Activated gamma-delta T cell treated with anti-CD3 and anti-CD28 coated beads, Interleukin-2, amount 50 U/mL, for 16 hours (primary cell): ENCODE data around the gene VTN.

Source experiments
- DNase-seq: peaks from one replicate; pipeline ENCODE4 v3.0.0-alpha.2; 2020; ENCODE audit warnings: low read depth

VTN gene

DNA sequence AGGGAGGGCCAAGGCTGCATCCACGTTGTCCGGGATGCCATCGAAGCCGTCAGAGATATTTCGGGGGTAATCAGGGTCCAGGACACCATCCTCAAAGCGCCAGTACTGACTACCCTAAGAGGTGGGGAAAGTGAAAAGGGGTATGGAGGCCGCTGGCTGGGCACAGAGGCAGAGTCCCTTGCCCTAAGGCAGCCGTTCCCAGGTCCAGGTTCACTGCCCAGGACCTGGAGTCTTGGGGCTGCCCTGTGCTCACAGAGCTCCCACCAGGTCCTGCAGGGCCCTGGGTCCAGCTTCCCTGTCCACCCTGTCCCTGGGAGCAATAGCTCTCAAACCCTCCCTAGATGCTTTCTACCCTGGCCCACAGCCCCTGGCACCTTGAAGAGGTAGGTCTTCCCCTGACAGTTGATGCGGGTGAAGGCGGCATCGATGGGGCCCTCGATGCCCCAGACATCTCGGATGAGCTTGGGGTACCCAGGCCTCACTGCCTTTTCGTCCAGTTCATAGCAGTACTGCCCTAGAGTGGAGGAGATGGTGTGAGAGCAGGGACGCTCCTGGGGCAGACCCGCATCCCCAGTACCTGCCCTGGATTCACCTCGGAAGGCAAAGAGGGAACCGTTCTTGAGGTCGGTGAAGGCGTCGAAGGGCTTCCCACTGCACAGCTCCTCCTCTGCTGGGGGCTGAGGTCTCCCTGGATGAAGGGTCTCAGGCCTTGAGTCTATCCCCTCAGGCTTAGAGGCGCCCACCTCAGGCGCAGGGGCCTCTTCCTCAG, 1.0 kb downstream of the VTN start:
- DNase-seq: no peak

DNA sequence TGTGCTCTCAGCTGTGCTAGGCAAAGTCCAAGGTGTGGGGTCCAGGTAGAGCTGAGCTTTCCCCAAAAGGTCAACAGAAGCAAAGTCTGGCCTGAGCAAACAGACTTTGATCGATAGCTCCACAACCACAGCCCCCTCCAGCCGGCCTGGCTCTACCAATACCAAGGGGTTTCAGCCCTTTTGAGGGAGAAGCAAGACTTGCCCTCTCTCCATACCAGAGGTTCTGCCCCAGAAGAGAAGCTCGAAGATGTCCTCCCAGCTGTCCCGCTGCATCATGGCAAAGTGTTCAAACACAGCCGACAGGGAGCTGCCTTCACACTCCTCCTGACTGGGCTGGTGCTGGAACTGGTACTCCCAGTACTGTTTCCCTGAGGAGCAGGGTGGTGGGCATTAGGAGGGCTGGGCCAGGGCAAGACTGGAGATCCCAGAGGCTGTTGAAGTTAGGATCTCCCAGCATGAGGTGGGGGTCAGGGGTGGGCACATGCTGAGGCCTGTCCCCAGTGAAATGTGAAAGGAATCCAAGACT, 1.7 kb downstream of the VTN start:
- no peak for DNase-seq

DNA sequence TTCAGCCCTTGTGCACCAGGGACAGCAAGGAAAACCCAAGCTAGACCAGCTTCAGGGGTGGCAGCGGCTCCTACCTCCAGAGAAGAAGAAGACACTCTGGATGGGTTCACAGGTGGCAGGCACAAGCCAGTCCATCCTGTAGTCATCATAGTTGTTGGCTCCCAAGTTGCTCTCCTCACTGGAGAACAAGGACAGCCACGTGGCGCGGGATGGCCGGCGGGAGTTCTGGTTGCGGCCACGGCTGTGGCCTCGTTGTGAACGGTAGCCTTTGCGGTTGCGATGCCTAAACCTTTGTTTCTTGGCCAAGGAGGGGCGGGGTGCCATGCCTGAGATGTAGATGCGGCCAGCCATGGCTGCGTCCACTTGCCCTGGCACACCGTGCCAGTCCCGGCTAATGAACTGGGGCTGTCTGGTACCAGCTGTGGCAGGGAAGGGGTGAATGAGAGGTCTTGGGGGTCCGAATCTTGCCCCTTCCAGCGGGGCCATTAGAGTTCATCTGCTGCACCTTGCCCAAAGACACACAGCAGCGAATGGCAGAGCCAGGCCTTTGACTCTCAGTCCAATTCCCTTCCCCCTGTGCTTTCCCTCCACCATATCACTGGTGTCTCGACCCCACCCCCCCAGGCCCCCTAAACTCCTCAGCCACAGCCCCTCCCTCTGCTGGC, 2.3 kb downstream of the VTN start:
- no peak for DNase-seq

DNA sequence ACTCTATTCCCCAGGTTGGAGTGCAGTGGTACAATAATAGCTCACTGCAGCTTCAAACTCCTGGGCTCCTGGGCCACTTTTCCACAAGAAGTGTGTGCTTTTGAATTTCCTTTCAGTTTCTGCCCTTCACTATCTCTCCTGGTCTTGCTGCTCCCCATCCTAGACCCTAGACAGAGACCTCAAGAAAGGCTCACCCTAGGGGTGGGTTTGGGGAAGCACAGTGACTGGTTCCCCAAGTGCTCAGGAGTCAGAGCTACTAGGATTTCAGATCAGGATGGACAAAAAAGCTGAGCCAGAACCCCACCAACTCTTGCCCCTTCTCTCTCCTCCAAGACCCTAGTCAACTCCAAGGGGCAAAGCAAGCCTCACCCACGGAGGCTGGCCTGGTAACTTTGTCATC, 3.5 kb downstream of the VTN start:
- DNase-seq: no peak

DNA sequence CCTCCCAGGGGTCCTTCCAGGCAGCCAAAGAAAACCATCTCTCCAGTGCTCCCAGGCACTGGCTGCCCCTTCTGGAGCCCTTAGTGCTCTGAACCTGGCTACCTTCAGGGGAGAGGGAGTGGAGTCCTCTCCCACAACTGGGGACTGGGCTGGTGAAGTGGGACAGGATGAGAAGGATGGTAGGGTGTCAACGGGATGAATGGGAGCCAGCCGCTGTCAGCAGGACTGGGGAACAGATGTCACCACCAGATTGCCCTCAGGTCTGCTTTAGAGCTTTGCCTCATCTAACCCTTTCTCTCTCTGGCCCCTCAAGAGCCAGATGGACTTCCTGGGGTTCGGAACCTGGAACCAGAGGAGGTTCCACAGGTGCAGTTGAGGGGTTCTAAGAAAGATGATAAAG, 4.6 kb downstream of the VTN start:
- no peak for DNase-seq

DNA sequence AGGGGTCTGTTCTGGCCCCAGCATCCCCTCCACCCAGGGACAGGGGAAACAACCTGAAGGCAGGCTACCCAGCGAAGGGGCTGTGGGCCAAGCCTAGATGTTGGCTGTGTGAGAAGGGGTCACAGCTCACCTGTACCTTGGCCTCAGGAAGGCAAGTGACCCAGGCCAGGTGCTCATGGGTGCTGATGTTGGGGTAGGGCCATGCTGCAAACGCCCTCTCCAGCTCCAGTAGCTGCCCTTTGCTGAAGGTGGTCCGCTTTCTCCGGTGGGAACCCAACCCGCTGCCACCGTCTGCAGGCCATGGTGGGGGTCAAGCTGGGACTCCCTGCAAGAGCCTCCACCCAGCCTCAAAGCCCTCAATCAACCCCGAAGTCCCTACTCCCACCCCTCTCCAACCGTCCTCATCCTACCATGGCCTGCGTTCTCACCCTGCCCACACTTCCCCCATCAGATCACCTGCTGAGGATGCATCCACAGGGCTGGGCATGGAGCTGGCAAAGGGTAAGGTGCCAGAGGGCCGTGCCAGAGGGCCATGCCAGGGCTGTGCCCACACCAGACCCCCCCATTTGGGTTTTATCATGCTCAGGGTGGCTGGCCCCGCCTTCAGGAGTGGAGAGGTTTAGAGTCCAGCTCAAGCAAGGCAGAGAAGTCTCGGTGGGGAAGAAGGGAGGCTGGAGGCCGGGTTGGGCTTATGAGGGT, 5.3 kb downstream of the VTN start, which contains the start of gene SEBOX:
TSS of gene SEBOX (minus strand) at position 535 of the 699 bp plus-strand sequence. CDS start at position 487, 48 bp downstream.
- no peak for DNase-seq

DNA sequence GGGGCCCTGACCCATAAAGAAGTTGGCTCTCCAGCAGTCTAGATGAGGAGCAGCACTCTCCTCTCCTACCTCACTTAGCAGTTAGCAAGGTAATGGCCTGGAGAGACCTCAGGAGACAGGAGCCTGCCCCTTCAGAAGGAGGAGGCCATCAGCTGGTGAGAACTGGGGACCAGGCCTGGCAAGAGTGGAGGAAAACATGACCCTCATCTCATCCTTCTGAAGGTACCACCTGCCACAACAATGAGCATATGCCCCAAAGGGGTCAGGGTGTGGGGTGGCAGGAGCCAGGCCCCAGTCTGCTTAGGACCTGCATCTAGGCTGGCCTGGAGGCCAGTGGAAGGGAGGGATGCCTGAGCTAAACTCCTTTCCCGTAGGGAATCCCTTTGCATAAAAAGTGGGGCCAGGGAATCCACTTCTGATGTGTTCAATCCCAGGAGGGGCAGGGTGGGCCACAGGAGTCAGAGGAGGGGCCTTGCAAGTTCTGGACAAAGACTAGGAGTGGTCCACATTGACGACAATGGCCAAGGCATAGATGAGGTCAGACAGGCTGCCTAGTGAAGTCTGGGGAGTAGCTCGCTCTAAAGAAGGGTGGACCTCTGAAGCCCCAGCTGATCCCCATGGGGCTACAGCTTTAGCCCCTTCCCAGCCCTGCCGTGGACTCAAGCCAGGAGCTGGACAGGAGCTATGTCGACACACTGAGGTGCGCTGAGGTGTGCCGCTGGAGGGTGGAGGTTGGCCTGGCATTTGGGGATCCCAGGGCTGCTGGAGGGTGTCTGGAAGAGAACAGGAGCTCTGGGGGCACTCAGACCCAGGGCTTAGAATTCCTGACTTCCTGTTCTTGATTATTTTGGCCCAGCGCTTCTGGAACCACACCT, 6.1 kb downstream of the VTN start:
- no peak for DNase-seq

DNA sequence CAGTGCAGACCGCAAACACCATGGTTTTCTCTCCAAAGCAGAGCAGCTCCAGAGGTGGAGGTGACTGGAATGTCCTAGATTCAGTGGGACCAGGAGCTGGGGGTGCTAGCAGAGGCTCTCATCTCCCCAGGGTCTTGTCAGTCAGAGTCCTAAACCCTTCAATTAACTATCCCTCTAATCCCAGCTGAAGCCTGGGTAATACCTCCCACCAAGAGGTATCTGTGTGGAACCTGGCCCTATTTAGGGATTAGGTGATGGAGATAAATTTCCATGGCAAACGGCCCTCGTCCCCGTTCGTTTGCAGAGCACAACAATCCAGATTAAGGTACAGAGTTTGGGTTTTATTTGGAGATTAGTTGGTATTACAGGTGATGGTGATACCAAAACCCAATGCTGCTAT, 6.9 kb downstream of the VTN start:
- no peak for DNase-seq

DNA sequence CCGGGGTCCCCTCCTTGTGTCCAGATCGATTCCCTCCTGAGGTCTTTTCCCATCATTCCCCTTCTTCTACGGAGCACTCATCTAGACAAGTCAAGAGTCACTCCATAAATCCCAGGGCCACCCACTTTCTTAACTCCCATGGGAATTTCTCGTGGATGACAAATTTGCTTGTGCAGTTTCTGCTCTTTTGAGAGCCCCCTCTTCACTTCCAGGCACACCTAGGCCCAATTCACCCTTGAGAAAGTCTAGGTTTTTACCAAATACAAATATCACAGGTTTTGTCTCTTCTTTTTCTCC, 12.3 kb downstream of the VTN start:
- no peak for DNase-seq

DNA sequence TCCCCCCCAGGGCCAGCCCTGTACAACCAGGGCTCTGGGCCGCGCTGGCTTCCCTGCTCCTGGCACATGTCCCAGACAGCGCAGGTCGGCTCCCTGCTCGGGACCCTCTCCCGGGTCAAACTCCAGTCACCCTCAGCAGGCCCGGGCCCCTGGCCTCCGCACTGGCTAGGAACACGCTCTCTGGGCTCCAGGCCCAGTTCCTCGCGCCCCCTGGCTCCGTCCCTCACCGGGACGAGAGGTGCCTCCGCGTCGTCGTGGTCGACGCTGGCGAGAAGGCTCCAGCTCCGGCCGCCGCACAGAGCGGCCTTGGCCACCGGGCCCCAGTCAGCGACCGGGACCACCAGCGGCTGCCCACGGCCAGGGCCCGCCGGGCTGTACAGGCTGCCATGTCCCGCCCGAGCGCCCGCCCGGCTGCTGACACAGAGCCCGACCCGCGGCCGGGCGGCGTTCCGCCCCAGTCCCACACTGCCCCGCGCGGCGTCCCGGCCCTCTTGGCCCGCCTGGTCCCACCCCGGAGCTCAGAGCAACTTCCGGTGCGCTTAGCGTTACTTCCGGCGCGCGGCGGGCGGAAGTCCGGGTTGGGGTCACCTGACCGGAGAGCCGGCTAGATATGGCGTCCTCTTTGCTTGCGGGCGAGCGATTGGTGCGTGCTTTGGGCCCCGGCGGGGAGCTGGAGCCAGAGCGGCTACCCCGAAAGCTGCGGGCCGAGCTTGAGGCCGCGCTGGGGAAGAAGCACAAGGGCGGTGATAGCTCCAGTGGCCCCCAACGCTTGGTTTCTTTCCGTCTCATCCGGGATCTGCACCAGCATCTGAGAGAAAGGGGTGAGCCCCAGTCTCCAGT, 12.8 kb downstream of the VTN start, which contains the start of gene POLDIP2:
TSS of gene POLDIP2 (minus strand) at position 467 of the 840 bp plus-strand sequence. CDS start at position 388, 79 bp downstream.
- DNase-seq: peak; percentile 95

DNA sequence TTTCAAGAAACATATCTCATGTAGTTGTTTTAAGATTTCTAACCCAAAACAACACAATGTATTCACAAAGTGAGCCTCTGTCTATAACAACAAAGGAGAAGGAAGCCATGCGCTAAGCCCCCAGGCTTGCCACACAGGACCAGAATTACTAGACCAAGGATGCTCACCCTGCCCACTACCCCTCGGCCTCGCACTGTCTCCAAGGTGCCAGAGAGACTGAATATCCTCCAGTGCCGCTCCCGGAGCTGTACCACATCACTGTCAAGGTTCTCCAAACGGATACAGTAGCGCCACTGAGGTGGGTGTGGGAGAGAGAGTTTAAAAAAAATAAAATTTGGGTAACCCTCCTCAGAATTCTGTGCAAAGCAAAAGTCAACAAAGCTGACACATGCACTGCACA, 19.8 kb downstream of the VTN start:
- DNase-seq: no peak

DNA sequence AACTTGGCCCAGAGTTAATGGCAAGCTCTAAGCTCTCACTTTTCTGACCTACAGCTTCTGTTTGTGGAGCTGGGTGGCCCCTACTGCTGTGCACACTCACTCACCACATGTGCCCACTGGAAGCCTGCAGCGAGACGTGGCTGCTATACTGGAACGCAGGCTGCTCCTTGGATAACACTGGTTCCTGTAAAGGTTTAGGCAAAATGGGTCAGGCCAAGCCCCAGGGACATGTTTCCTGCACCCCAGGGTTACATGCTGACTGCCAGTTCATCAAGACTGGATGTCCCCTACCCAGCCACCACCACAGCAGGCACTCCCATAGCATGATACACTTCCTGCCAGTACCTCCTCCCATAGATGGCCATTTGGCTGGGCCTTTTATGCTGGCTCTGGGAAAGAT, 21.1 kb downstream of the VTN start:
- DNase-seq: no peak

DNA sequence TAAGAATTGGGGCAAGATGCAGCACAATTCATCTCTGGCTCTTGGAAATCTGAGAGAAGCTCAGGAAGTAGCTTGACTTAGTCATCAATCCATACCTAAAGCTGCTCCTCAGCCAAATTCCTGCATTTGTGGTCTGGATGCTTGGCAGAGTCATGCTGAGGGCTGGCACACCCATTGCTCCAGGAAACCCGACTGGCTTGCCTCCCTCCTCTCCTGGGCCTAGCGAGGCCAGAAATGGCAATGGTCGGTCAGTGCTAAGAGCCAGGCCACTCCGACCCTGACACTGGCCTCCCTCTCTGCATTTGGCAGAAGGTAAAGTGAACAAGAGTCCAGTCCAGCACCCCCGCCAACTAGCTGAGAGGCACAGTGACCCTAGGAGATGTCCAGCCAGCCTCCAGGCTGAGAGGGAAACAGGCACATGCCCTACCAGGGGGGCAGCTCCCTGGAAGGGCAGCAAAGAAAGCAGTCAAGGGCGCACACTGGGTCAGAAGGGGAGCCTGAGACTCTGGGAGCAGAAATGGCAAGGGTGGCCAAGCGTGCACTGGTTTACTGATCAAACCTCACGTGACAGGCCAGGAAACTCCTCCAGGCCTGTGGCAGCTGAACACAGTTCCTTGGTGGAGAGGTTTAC, 22.7 kb downstream of the VTN start:
- no peak for DNase-seq

DNA sequence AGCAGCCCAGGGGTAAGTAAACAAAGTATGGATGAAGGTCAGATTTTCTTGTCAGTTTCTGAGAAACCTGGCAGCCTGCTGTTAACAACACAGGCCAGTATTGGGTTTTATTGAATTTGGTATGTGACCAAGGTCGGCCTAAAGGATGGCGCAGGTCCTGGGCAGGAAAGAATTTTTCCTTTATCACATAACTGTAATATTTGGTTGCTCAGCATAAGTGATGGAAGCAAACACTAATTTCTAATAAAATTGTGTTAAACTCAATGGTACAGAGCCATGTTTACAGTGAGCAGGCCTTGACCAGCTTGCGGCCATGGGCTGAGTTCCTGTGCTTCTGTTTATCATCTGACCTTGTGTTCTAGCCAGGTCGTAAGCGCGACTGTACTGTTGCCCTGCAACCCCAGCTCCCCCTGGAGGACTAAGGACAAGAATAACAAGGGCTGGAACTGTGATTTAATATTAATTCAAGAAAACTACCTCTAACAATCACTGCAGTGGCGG, 23.3 kb downstream of the VTN start:
- DNase-seq: no peak

DNA sequence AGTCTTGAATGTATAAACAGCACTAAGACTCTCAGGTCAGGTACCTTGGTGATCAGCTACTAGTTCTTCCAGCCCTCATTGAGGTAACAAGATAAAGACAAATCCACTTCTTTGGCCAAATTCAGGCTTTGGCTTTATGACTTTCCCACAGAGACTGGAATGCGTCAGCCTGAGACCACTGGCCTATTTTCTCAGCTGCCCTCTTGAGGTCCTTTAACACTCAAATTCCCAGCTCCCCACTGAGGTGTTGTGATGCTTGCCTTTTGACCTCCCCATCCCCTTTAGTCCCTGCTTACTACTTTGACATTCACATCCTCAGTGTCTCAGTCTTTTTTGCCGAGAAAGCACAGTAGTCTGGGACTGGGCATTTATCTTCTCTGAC, 23.9 kb downstream of the VTN start:
- no peak for DNase-seq

DNA sequence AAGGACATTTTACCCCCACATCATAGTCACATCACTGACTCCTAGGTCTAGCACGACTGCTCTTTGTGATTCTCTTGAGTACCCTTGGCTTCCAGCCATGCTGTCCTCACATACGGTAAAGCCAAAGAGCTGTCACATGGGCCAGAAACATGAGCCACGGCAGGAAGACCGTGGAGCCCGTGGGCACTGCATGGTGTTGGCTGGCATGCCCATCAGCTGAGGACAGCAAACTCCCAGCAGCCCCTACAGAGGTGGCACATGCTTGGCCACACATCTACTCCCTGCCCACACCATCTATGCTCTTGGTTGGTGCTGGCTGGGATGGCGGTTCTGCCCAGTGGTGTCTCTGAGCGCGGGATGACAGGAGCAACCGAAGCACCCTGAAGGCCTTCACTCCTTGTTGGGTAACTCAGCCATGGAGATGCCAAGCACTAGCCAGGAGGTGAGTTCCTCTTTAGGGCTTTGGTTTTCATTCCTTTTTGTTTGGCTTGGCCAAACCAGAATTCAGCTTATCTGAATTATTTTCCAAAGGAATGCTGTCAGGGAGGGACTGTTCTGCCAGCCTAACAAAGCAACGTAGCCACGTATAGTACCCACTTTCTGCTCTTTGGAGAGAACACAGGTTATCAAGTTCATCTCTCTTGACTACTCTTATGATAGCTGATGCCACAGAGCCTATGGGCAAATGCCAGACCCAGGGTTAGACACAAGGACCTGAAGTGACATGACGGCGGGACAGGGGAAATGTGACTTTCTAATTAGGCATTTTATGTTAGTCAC, 24.5 kb downstream of the VTN start:
- no peak for DNase-seq

DNA sequence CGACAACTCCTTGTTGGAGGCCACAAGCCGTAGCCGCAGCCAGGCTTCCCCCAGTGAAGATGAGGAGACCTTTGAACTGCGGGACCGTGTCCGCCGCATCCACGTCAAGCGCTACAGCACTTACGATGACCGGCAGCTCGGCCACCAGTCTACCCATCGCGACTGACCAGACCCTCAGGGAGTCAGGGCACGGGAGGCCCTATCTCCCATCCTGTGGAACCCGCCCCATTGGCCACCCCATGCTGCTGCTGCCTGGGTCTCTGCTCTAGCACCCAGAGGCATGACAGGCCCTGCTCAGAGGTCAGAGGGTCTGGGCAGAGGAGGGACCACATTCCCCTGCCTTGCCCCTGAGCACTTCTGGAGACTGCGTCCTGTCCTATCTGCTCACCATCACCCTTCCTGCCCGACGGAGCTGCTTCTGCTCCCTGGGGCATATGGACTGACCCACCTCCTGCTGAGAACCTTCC, 25.6 kb downstream of the VTN start:
- no peak for DNase-seq

DNA sequence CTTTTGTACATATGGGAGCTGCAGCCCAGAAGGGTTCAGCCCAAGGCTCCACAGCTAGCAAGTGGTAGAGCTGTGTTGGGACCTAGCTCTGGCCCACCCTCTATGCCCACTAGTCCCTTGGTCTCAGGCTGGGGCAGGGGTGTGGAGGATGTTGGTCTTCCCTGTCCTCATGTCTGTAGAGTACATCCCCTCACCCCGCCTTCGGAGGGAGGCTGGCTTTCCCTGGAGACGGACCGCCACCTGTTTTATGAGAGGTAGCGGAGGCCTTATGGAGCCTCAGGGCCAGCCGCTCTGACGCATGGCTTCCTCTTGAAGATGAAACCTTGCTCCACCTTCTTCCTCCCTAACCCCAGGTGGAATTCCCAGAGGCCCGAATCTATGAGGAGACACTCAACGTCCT, 26.1 kb downstream of the VTN start:
- DNase-seq: no peak

DNA sequence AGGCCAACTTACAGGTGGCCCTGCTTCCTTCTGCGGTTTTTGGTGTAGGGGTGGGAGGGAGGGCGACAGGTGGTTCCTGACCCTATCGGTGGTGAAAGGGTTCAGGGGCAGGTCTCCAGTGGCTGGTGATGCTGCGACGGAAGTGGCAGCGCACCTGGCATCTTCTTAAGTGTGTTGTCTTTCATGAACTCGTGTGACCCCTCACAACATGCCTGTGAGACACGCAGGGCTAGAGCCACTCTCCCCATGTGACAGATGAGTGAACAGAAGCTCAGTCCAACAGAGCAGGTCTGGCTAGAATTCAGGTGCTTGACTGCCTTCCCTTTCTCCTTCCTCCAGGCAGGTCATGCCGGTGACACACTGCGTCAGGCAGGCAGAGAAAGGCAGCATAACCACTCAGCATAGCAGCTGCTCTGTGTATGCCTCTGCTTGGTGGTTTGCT, 26.6 kb downstream of the VTN start:
- DNase-seq: no peak
